Stomach (tissue), 4 donors: ENCODE data around the gene ASTN2.

Source experiments
- EP300 ChIP-seq: sonication (generic); formaldehyde crosslinking; IDR thresholded peaks from one replicate; pipeline ENCODE4 v1.6.1; 2017; ENCODE audit warnings: antibody characterized with exemption
- POLR2A ChIP-seq, 4 donors: fragments of 450-650 bp; IDR thresholded peaks; one replicate each; pipeline ENCODE4 v1.6.1; 2016; ENCODE audit warnings: antibody characterized with exemption in 4 of 4, control low read depth in 2 of 4, mild to moderate bottlenecking in 1 of 4, moderate library complexity in 1 of 4
- TF ChIP-seq, protein P1 (sequence below), 7 experiments: fragments of 450-650 bp in 4 of 7; fragments of 200-600 bp in 3 of 7; sonication (generic) in 3 of 7; IDR thresholded peaks; one replicate each; pipeline ENCODE4 v1.5.1; 2016 to 2019; ENCODE audit warnings: antibody characterized with exemption in 7 of 7, control low read depth in 2 of 7, mild to moderate bottlenecking in 1 of 7

DNA sequence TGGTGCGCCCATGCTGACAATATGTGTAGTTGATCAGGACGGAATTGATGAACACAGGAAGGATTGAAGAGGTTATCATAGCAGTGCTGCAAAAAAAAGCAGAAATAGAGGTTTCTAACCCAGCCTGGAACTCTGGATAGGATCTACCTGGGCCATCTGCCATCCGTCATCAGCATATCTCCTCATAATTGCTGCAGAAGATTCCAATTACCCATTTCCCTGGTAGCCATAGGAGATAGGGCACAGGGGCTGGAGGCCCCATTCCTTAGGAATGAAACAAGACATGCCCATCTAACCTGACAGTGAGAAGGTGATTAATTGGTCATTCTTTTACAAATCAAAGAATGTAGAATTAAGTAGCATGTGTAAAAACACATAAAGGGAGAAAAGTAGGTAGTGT, 788.1 kb downstream of the ASTN2 start:
- TF ChIP-seq, protein P1, sequence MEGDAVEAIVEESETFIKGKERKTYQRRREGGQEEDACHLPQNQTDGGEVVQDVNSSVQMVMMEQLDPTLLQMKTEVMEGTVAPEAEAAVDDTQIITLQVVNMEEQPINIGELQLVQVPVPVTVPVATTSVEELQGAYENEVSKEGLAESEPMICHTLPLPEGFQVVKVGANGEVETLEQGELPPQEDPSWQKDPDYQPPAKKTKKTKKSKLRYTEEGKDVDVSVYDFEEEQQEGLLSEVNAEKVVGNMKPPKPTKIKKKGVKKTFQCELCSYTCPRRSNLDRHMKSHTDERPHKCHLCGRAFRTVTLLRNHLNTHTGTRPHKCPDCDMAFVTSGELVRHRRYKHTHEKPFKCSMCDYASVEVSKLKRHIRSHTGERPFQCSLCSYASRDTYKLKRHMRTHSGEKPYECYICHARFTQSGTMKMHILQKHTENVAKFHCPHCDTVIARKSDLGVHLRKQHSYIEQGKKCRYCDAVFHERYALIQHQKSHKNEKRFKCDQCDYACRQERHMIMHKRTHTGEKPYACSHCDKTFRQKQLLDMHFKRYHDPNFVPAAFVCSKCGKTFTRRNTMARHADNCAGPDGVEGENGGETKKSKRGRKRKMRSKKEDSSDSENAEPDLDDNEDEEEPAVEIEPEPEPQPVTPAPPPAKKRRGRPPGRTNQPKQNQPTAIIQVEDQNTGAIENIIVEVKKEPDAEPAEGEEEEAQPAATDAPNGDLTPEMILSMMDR (IDR thresholded peaks at IDR 0.05): no peak
- TF ChIP-seq EP300 (no peak), POLR2A (IDR thresholded peaks at IDR 0.05) (no peak)
